Measurements from ENCODE around the gene ZNF622. TPM values are rescaled to one million over a fixed set of nuclear protein-coding genes. Genes with fewer than 3 reads are reported as not detected.

ZNF622 gene
- total and polyA plus RNA-seq, 2 of the 13 experiments (the other 11 are each of a cell fraction or from before 2014, with no cell fraction given), result 12.1 to 44.7 TPM

GRCh38 chr5:16465544-16466432 lies at the start of gene ZNF622 (continued):
- TF ChIP-seq RBM39 (IDR thresholded peaks at IDR 0.05; ENCODE audit: low read depth, low read length, poor library complexity, severe bottlenecking) (peak; percentile 56), SOX5 (CRISPR knock-in tag; IDR thresholded peaks at IDR 0.05; ENCODE audit: borderline replicate concordance) (no peak), NCOR1 (IDR thresholded peaks at IDR 0.05; ENCODE audit: borderline replicate concordance, low read length) (no peak; the same call in 1 of the 2 replicates), ZNF720 (CRISPR knock-in tag; IDR thresholded peaks at IDR 0.05) (no peak), EZH2 (conservative IDR thresholded peaks at IDR 0.05; ENCODE audit: low read depth, low read length) (no peak), ATF4 (CRISPR knock-in tag; IDR thresholded peaks at IDR 0.05) (peak in 1 of 2 experiments; percentile 73; a peak in 2 of 4 replicates), ZNF646 (CRISPR knock-in tag; IDR thresholded peaks at IDR 0.05) (no peak), SP4 (CRISPR knock-in tag; IDR thresholded peaks at IDR 0.05) (peak; percentile 84), RFX5 (IDR thresholded peaks at IDR 0.05; ENCODE audit: low read depth, low read length) (no peak), TFE3 (CRISPR knock-in tag; IDR thresholded peaks at IDR 0.05) (no peak), ZSCAN12 (CRISPR knock-in tag; IDR thresholded peaks at IDR 0.05) (no peak), ZNF30 (CRISPR knock-in tag; IDR thresholded peaks at IDR 0.05) (no peak), HNF4A (CRISPR knock-in tag; IDR thresholded peaks at IDR 0.05) (peak; percentile 43), MAFG (CRISPR knock-in tag; IDR thresholded peaks at IDR 0.05) (no peak), ZZZ3 (CRISPR knock-in tag; IDR thresholded peaks at IDR 0.05; ENCODE audit: borderline replicate concordance) (peak; percentile 87; the same call in 1 of the 2 replicates), ZNF781 (CRISPR knock-in tag; IDR thresholded peaks at IDR 0.05; ENCODE audit: borderline replicate concordance, not compliant biosample characterization) (peak; percentile 74), NR0B2 (CRISPR knock-in tag; IDR thresholded peaks at IDR 0.05) (0 out of 2 replicates have a peak, but pooled peaks have one; percentile 53), NCOA5 (CRISPR knock-in tag; IDR thresholded peaks at IDR 0.05) (no peak), ZNF431 (CRISPR knock-in tag; IDR thresholded peaks at IDR 0.05; ENCODE audit: borderline replicate concordance, low read depth) (no peak; the same call in 1 of the 2 replicates), ZNF224 (CRISPR knock-in tag; IDR thresholded peaks at IDR 0.05) (peak; percentile 33; the same call in 1 of the 2 replicates)

Data from HepG2 (cell line).